SK-N-SH (cell line): Measurements from ENCODE around the gene TTC9C.
"Not testable (repeated sequence)": the region's sequence is repeated elsewhere in the genome, so short reads cannot be mapped to it uniquely, and the experiment has no call there.

Source experiments
- CTCF ChIP-seq: fragments of 200-600 bp; sonication (generic); IDR thresholded peaks from 2 replicates; pipeline ENCODE4 v1.6.1; 2017; ENCODE audit warnings: antibody characterized with exemption, mild to moderate bottlenecking, moderate library complexity
- GATA2 ChIP-seq: sonication (generic); formaldehyde crosslinking; IDR thresholded peaks from 2 replicates; pipeline ENCODE4 v1.5.0; 2020; ENCODE audit warnings: mild to moderate bottlenecking, missing genetic modification reagents
- RCOR1 ChIP-seq: fragments of 150-350 bp; IDR thresholded peaks from 2 replicates; pipeline ENCODE4 v1.6.1; 2017; ENCODE audit warnings: antibody characterized with exemption, low read length
- TEAD4 ChIP-seq: IDR thresholded peaks from 2 replicates; pipeline ENCODE4 v1.4.0; 2012; ENCODE audit warnings: mild to moderate bottlenecking, borderline replicate concordance; ENCODE audit not compliant: insufficient read depth
- TF ChIP-seq, protein P1 (sequence below): fragments of 150-350 bp; IDR thresholded peaks from 2 replicates; pipeline ENCODE4 v1.6.1; 2017; ENCODE audit warnings: antibody characterized with exemption, low read length, low read depth, borderline replicate concordance

DNA sequence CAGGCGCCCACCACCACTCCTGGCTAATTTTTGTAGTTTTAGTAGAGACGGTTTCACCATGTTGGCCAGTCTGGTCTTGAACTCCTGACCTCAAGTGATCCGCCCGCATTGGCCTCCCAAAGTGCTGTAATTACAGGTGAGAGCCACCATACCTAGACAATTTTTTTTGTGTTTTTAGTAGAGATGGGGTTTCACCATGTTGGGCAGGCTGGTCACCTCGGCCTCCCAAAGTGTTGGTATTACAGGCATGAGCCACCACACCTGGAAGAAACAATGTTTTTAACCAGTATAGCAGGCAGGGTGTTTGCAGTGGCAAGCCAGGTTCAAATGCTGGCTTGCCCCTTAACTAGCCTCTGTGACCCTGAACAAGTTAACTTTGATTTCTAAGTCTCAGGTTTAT lies 21.6 kb downstream of the TTC9C start:
- not testable (repeated sequence) for TF ChIP-seq RCOR1; CTCF; GATA2 (CRISPR knock-in tag); TEAD4
- TF ChIP-seq, protein P1, sequence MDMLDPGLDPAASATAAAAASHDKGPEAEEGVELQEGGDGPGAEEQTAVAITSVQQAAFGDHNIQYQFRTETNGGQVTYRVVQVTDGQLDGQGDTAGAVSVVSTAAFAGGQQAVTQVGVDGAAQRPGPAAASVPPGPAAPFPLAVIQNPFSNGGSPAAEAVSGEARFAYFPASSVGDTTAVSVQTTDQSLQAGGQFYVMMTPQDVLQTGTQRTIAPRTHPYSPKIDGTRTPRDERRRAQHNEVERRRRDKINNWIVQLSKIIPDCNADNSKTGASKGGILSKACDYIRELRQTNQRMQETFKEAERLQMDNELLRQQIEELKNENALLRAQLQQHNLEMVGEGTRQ, result not testable (repeated sequence)
